GM13976 (cell line): Measurements from ENCODE around the gene PREX1.
A peak's percentile ranks its signal among the peaks of the same experiment; 100 is the strongest.

ENCODE experiments used
- DNase-seq: peaks from one replicate; pipeline ENCODE4 v3.0.0; 2012; ENCODE audit warnings: low spot score
- CTCF ChIP-seq: IDR thresholded peaks from 2 replicates; pipeline ENCODE4 v1.5.1; 2012; ENCODE audit warnings: borderline replicate concordance, mild to moderate bottlenecking; ENCODE audit not compliant: insufficient read depth; ENCODE audit errors: extremely low read depth, missing control alignments, control extremely low read depth
- in situ Hi-C: fragments of 300-500 bp; cut with MboI; formaldehyde crosslinking; loops from one replicate; pipeline ENCODE4 v1.12.0; 2022; ENCODE audit warnings: low sequenced_read_pairs, mixed read lengths, inconsistent platforms; ENCODE audit not compliant: unreplicated experiment

Gene PREX1

GRCh38 chr20:48771542-48771941, 56.3 kb downstream of the PREX1 start:
- in situ Hi-C loops, result no loop called here
- TF ChIP-seq CTCF, result no peak
- DNase-seq, result no peak

GRCh38 chr20:48770700-48771442, 56.9 kb downstream of the PREX1 start:
- in situ Hi-C loops, result no loop called here
- DNase-seq, result no peak
- TF ChIP-seq CTCF, result no peak

GRCh38 chr20:48769069-48769983, 58.5 kb downstream of the PREX1 start:
- in situ Hi-C loops, result no loop called here
- TF ChIP-seq CTCF, result no peak
- peak; percentile 63 for DNase-seq

GRCh38 chr20:48766961-48767960, 60.5 kb downstream of the PREX1 start:
- DNase-seq, result no peak
- in situ Hi-C loops, result no loop called here
- no peak for TF ChIP-seq CTCF

GRCh38 chr20:48766205-48766604, 61.6 kb downstream of the PREX1 start:
- in situ Hi-C loops, result no loop called here
- TF ChIP-seq CTCF, result no peak
- no peak for DNase-seq

- in situ Hi-C loops, result no loop called here
- no peak for TF ChIP-seq CTCF
- DNase-seq, result no peak
Observed at GRCh38 chr20:48765359-48765758, 62.4 kb downstream of the PREX1 start.
